AG10803 (cell line): ENCODE measurements around the gene SIRT7.

Experiments used
- DNase-seq: peaks from one replicate; pipeline ENCODE4 v3.0.0; 2010; ENCODE audit warnings: low read depth
- H3K4me3 ChIP-seq: 2 replicates; pipeline ENCODE4 v1.5.1; 2011; ENCODE audit warnings: mild to moderate bottlenecking, low read length, control low read depth
- CTCF ChIP-seq: conservative IDR thresholded peaks from 2 replicates; pipeline ENCODE4 v1.5.1; 2011; ENCODE audit warnings: mild to moderate bottlenecking, low read length, control low read depth, inconsistent platforms

The SIRT7 gene

GRCh38 chr17:81951785-81952684 is 34.1 kb upstream of the SIRT7 start:
- H3K4me3 ChIP-seq = no peak overlapping the region
- no peak for DNase-seq
- no peak for TF ChIP-seq CTCF

- no peak overlapping the region for H3K4me3 ChIP-seq
- DNase-seq = no peak
- TF ChIP-seq CTCF = no peak
Measured at GRCh38 chr17:81950501-81950900, 32.5 kb upstream of the SIRT7 start.

DNA sequence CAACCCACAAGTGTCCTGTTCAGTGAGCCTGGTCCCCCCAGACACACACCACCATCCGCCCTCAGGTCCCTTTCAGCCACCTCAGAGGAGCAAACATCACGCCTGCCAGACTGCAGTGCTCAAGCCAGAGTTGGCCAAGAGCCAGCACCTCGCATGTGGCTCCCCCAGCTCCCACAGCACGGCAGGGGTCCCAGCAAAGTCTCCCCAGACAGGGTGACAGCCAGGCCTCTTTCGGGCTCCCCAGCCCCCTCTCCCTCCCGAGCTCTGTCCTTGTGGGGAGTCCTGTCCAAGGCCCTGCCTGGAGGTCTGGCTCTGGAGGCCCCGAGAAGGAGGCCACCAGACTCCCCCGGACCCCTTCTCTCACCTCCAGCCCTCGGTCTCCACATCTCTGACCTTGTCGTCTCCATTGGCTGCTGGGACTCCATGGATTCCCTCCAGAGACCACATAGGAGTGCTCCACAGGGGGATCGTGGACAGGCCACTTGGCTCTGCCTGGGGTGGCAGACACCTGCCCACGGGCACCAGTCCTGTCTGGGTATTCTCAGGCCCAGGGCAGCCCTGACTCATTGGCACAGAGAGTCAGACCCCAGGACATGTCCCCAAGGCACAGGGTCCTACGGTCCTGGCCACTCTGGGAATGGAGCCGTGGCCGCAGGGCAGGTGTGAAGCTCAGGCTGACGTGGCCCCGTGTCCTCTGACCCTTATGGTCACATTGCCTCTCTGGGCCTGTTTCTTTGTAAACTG is 30.8 kb upstream of the SIRT7 start:
- H3K4me3 ChIP-seq = no peak overlapping the region
- no peak for TF ChIP-seq CTCF
- DNase-seq = no peak

- DNase-seq = no peak
- TF ChIP-seq CTCF = no peak
- no peak within 1 kb of the TSS for H3K4me3 ChIP-seq
Measured at GRCh38 chr17:81947189-81947588, 29.2 kb upstream of the SIRT7 start, which contains the start of gene MYADML2. MYADML2 (minus strand) TSS chr17:81947233; CDS start chr17:81941741, 5,492 bp downstream.

DNA sequence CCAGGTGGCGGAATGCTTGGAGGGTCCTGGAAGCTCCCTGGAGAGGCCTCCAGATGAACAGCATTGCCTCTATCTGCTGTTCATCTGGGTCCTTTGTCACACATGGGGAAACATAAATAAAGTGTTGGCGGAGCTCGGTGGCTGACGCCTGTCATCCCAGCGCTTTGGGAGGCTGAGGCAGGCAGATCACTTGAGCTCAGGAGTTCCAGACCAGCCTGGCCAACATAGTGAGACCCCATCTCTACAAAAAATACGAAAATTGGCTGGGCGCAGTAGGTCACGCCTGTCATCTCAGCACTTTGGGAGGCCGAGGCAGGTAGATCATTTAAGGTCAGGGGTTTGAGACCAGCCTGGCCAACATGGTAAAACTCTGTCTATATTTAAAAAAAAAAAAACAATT is 26.9 kb upstream of the SIRT7 start:
- TF ChIP-seq CTCF = no peak
- no peak for DNase-seq
- no peak overlapping the region for H3K4me3 ChIP-seq

DNA sequence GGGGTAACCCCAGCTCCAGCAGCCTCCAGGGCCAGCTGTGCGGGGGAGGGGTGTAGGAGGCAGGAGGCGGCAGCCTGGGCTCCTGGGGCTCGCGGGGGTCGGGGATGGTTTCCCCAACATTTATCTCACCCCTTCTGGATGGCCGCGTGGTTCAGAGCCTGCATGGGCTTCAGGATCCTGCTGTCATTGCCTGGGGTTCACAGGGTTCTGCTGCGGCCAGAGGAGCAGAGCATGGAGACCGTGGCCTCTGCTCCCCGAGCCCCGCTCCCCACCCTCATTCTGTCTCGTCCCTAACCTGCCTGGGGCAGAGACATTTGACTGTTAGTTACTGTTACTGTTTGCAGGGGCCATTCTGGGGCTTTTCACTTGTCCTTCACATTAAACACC is 24.2 kb upstream of the SIRT7 start:
- no peak for TF ChIP-seq CTCF
- DNase-seq = no peak
- H3K4me3 ChIP-seq = no peak overlapping the region
